Large intestine (tissue), 3 donors: ENCODE results near the gene HLA-DOB. TPM values are rescaled to one million over a fixed set of nuclear protein-coding genes. Genes with fewer than 3 reads are reported as not detected.

ENCODE experiments used
- DNase-seq, 2 donors: peaks; one replicate each; pipeline versions ENCODE4 v3.0.0 to v3.0.0-alpha.2; 2013
- H3K27ac ChIP-seq: one replicate; pipeline ENCODE4 v1.5.1; 2013; ENCODE audit warnings: low read length
- H3K27me3 ChIP-seq: 2 replicates; pipeline ENCODE4 v1.6.1; 2013; ENCODE audit warnings: low read length; ENCODE audit not compliant: control insufficient read depth, insufficient read depth
- H3K36me3 ChIP-seq: 2 replicates; pipeline ENCODE4 v1.6.1; 2013; ENCODE audit warnings: low read length; ENCODE audit not compliant: control insufficient read depth, insufficient read depth
- H3K4me1 ChIP-seq: one replicate; pipeline ENCODE4 v1.6.1; 2013; ENCODE audit warnings: low read length; ENCODE audit not compliant: control insufficient read depth, insufficient read depth
- H3K4me3 ChIP-seq: one replicate; pipeline ENCODE4 v1.5.1; 2013; ENCODE audit warnings: low read length
- H3K9me3 ChIP-seq: one replicate; pipeline ENCODE4 v1.6.1; 2013; ENCODE audit warnings: mild to moderate bottlenecking, low read depth, low read length, moderate library complexity; ENCODE audit not compliant: control insufficient read depth
- WGBS: methylation state at CpG from one replicate; pipeline ENCODE4 v1.1.5; 2013; ENCODE audit warnings: low lambda C conversion rate; ENCODE audit not compliant: insufficient coverage; 5-methylcytosine and 5-hydroxymethylcytosine counted together
- polyA plus RNA-seq: library from polyadenylated mRNA; unstranded; fragments of 120-200 nt; gene quantifications from one replicate; pipeline ENCODE4 v1.2.1, GENCODE V29; 2013

The HLA-DOB gene
- polyA plus RNA-seq, 1 donor: 0.94 TPM

- peak; percentile 93 to 98 for DNase-seq
- H3K36me3 ChIP-seq: peaks cover 24% of the 10 kb centered on the region
- WGBS: no CpG with 5 or more reads among the region's 68 CpGs
- H3K9me3 ChIP-seq: no peaks in the 10 kb centered on the region
- H3K4me1 ChIP-seq: peaks cover 13% of the 10 kb centered on the region
- peak within 1 kb of the TSS; percentile 95 for H3K4me3 ChIP-seq
- H3K27ac ChIP-seq: peak within 1 kb of the TSS; percentile 99
- peaks cover 12% of the 10 kb centered on the region for H3K27me3 ChIP-seq
Observed at GRCh38 chr6:32853541-32854375, 37.0 kb upstream of the HLA-DOB start, which contains the start of the genes PSMB9 and TAP1. Gene PSMB9 (plus strand): TSS chr6:32854192. CDS start chr6:32854230, 38 bp downstream. Gene TAP1 (minus strand): TSS chr6:32853704. CDS start chr6:32853636, 68 bp downstream.

GRCh38 chr6:32852844-32853540 lies 36.2 kb upstream of the HLA-DOB start:
- peaks cover 13% of the 10 kb centered on the region for H3K4me1 ChIP-seq
- H3K36me3 ChIP-seq: peaks cover 28% of the 10 kb centered on the region

GRCh38 chr6:32852018-32852843 lies 35.4 kb upstream of the HLA-DOB start:
- Histone ChIP-seq H3K9me3 (no peaks in the 10 kb centered on the region), H3K4me1 (peaks cover 13% of the 10 kb centered on the region), H3K27me3 (peaks cover 11% of the 10 kb centered on the region), H3K27ac (peak overlapping the region; percentile 99), H3K4me3 (peak overlapping the region; percentile 95), H3K36me3 (peaks cover 30% of the 10 kb centered on the region)
- DNase-seq: no peak
- 100% methylated on average over 1 of the region's 23 CpGs for WGBS

More at GRCh38 chr6:32852844-32853540, 36.2 kb upstream of the HLA-DOB start:
- Histone ChIP-seq H3K27ac (peak overlapping the region; percentile 99), H3K9me3 (no peaks in the 10 kb centered on the region), H3K27me3 (peaks cover 12% of the 10 kb centered on the region), H3K4me3 (peak overlapping the region; percentile 95)
- WGBS: no CpG with 5 or more reads among the region's 41 CpGs
- DNase-seq: no peak

GRCh38 chr6:32851025-32851424 lies 34.2 kb upstream of the HLA-DOB start:
- Histone ChIP-seq H3K4me1 (peaks cover 13% of the 10 kb centered on the region), H3K9me3 (no peaks in the 10 kb centered on the region), H3K36me3 (peaks cover 40% of the 10 kb centered on the region), H3K27ac (no peak overlapping the region), H3K27me3 (peaks cover 6% of the 10 kb centered on the region), H3K4me3 (no peak overlapping the region)
- whole genome bisulfite sequencing: no CpG with 5 or more reads among the region's 4 CpGs
- no peak for DNase-seq

DNA sequence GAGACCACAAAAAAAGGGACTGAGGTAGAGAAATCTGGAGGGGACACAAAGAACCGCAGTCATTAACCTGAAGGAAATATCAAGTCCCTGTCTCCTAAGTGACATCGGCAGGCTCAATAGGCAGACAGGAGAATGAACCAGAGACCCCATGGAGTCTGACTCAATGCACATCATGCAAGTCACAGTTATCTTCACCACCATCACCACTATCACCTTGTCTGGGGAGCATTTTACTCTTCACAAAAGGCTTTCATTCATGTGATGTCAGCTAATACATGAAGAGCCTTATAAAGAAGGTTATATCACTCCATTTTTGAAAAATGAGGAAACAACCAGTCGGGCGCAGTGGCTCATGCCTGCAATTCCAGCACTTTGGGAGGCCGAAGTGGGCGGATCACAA lies 32.3 kb upstream of the HLA-DOB start:
- Histone ChIP-seq H3K27me3 (peaks cover 4% of the 10 kb centered on the region), H3K9me3 (no peaks in the 10 kb centered on the region), H3K36me3 (peaks cover 45% of the 10 kb centered on the region), H3K4me3 (no peak overlapping the region), H3K27ac (no peak overlapping the region), H3K4me1 (peaks cover 9% of the 10 kb centered on the region)
- no peak for DNase-seq
- 50% methylated on average over 1 of the region's 6 CpGs for WGBS

DNA sequence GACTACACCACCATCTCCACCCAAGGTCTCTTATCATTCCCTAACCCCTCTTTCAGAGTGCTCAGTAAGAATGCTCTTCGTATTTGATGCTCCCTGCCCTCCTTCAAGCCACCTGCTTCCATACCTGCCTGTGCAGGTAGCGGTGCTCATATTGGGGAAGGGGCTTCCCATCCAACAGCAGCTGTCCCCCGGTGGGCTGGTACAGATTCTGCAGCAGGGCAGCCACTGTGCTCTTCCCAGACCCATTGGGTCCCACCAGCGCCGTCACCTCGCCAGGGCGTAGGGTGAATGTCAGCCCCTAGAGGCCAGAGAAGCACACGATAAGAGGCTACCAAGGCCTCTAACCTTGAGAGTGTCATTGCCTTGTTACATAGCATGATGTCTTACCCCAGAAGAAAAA lies 31.0 kb upstream of the HLA-DOB start:
- DNase-seq: no peak
- Histone ChIP-seq H3K36me3 (peaks cover 45% of the 10 kb centered on the region), H3K9me3 (no peaks in the 10 kb centered on the region), H3K4me1 (peaks cover 15% of the 10 kb centered on the region), H3K27me3 (peaks cover 4% of the 10 kb centered on the region), H3K4me3 (no peak overlapping the region), H3K27ac (no peak overlapping the region)
- WGBS: no CpG with 5 or more reads among the region's 8 CpGs

- Histone ChIP-seq H3K4me3 (no peak overlapping the region), H3K36me3 (peaks cover 47% of the 10 kb centered on the region), H3K27me3 (peaks cover 4% of the 10 kb centered on the region), H3K27ac (no peak overlapping the region), H3K9me3 (no peaks in the 10 kb centered on the region), H3K4me1 (peaks cover 9% of the 10 kb centered on the region)
- no peak for DNase-seq
- WGBS: no CpG with 5 or more reads among the region's 10 CpGs
Observed at GRCh38 chr6:32847004-32847403, 30.2 kb upstream of the HLA-DOB start.

DNA sequence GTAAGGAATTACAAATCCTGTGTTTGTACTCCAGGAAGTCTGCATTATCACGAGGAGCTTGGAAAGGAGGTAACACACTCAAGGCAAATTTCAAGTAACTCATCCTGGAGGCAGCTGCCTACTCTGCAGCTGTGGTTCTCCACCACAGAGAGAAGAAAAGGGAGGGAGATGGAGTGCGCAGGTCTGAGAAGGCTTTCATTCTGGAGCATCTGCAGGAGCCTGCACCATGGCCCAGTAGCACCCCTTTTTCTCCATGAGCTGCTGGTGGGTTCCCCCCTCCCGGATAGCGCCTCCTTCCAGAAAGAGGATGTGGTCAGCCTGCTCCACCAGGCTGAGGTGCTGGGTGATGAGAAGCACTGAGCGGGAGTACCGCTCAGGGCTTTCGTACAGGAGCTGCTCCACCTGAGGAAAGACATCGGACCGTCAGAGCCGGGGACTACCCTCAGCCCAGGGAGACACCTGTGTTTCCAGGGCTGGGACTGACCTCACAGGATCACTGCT lies 28.6 kb upstream of the HLA-DOB start:
- WGBS: no CpG with 5 or more reads among the region's 10 CpGs
- peaks cover 50% of the 10 kb centered on the region for H3K36me3 ChIP-seq
- H3K4me1 ChIP-seq: peaks cover 9% of the 10 kb centered on the region

GRCh38 chr6:32844839-32845383 lies 28.1 kb upstream of the HLA-DOB start:
- H3K36me3 ChIP-seq: peaks cover 44% of the 10 kb centered on the region
- 100% methylated on average over 1 of the region's 19 CpGs for WGBS
- H3K27ac ChIP-seq: peak overlapping the region; percentile 72
- H3K9me3 ChIP-seq: no peaks in the 10 kb centered on the region
- no peak for DNase-seq
- H3K27me3 ChIP-seq: no peaks in the 10 kb centered on the region
- peak overlapping the region; percentile 58 for H3K4me3 ChIP-seq
- peaks cover 9% of the 10 kb centered on the region for H3K4me1 ChIP-seq

More for the DNA sequence above, 28.6 kb upstream of the HLA-DOB start:
- DNase-seq: no peak
- H3K4me3 ChIP-seq: peak overlapping the region; percentile 58
- no peak overlapping the region for H3K27ac ChIP-seq
- H3K27me3 ChIP-seq: peaks cover 2% of the 10 kb centered on the region
- H3K9me3 ChIP-seq: no peaks in the 10 kb centered on the region
